ENCODE data around the gene DNAJC10. TPM values are rescaled to one million over a fixed set of nuclear protein-coding genes. Genes with fewer than 3 reads are reported as not detected.

DNAJC10 gene
- total RNA-seq, 1 experiment from 2014 or later, result 160 TPM

- H3K4me3 ChIP-seq, result no peak overlapping the region
- CTCF ChIA-PET, result no interaction called here
- intact Hi-C loops (cut with micrococcal nuclease; ENCODE audit: unreplicated experiment), result no loop called here
- no peaks in the 10 kb centered on the region for H3K79me2 ChIP-seq (ENCODE audit: low read depth)
- TF ChIP-seq, protein P1, sequence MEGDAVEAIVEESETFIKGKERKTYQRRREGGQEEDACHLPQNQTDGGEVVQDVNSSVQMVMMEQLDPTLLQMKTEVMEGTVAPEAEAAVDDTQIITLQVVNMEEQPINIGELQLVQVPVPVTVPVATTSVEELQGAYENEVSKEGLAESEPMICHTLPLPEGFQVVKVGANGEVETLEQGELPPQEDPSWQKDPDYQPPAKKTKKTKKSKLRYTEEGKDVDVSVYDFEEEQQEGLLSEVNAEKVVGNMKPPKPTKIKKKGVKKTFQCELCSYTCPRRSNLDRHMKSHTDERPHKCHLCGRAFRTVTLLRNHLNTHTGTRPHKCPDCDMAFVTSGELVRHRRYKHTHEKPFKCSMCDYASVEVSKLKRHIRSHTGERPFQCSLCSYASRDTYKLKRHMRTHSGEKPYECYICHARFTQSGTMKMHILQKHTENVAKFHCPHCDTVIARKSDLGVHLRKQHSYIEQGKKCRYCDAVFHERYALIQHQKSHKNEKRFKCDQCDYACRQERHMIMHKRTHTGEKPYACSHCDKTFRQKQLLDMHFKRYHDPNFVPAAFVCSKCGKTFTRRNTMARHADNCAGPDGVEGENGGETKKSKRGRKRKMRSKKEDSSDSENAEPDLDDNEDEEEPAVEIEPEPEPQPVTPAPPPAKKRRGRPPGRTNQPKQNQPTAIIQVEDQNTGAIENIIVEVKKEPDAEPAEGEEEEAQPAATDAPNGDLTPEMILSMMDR (conservative IDR thresholded peaks at IDR 0.05), result no peak
- no peak for TF ChIP-seq EZH2 (IDR thresholded peaks at IDR 0.05; ENCODE audit: low read depth)
- no peak overlapping the region for H3K4me2 ChIP-seq
- no peaks in the 10 kb centered on the region for H3K36me3 ChIP-seq (ENCODE audit: low read depth)
- H2AFZ ChIP-seq, result peak overlapping the region; percentile 23; the same call in 1 of the 2 replicates
- H3K27ac ChIP-seq, result no peak overlapping the region
- no peak for DNase-seq
- no peaks in the 10 kb centered on the region for H3K9me2 ChIP-seq (ENCODE audit: insufficient read depth)
- H3F3A ChIP-seq (ENCODE audit: insufficient read depth, low read depth), result no peaks in the 10 kb centered on the region
- H3K4me1 ChIP-seq (replicated peaks; ENCODE audit: insufficient read depth), result no peaks in the 10 kb centered on the region
- POLR2A ChIA-PET (ENCODE audit: unreplicated experiment), result no interaction called here
- H3K9me3 ChIP-seq (ENCODE audit: insufficient read depth, low read depth), result no peaks in the 10 kb centered on the region
- no peaks in the 10 kb centered on the region for H3K27me3 ChIP-seq (ENCODE audit: insufficient read depth, low read depth)
- H4K20me1 ChIP-seq (ENCODE audit: insufficient read depth), result no peaks in the 10 kb centered on the region
- BruUV-seq (replicated peaks), result no TSS peak
These were observed 102.9 kb downstream of the DNAJC10 start for GRCh38 chr2:182818925-182819324.

DNA sequence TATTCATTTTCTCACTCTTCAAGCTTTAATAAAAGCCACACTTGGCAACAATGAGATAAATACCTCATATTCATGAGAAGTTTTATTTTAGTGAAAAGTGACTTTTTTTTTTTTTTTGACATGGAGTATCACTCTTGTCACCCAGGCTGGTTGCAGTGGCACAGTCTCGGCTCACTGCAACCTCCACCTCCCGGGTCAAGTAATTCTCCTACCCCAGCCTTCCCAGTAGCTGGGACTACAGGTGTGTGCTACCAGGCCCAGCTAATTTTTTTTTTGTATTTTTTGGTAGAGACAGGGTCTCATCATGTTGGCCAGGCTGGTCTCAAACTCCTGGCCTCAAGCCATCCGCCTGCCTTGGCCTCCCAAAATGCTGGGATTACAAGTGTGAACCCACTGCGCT, 103.4 kb downstream of the DNAJC10 start:
- POLR2A ChIA-PET (ENCODE audit: unreplicated experiment), result no interaction called here
- no peak for DNase-seq
- Histone ChIP-seq H2AFZ (no peak overlapping the region), H3K79me2 (ENCODE audit: low read depth) (no peaks in the 10 kb centered on the region), H3F3A (ENCODE audit: insufficient read depth, low read depth) (no peaks in the 10 kb centered on the region), H4K20me1 (ENCODE audit: insufficient read depth) (no peaks in the 10 kb centered on the region), H3K36me3 (ENCODE audit: low read depth) (no peaks in the 10 kb centered on the region), H3K4me2 (no peak overlapping the region), H3K9me2 (ENCODE audit: insufficient read depth) (no peaks in the 10 kb centered on the region), H3K4me3 (no peak overlapping the region), H3K9me3 (ENCODE audit: insufficient read depth, low read depth) (no peaks in the 10 kb centered on the region), H3K27ac (no peak overlapping the region), H3K4me1 (replicated peaks; ENCODE audit: insufficient read depth) (no peaks in the 10 kb centered on the region), H3K27me3 (ENCODE audit: insufficient read depth, low read depth) (no peaks in the 10 kb centered on the region)
- TF ChIP-seq EZH2 (IDR thresholded peaks at IDR 0.05; ENCODE audit: low read depth), result no peak
- TF ChIP-seq, protein P1 (conservative IDR thresholded peaks at IDR 0.05), result no peak
- CTCF ChIA-PET, result no interaction called here
- intact Hi-C loops (cut with micrococcal nuclease; ENCODE audit: unreplicated experiment), result no loop called here
- no TSS peak for BruUV-seq (replicated peaks)

DNA sequence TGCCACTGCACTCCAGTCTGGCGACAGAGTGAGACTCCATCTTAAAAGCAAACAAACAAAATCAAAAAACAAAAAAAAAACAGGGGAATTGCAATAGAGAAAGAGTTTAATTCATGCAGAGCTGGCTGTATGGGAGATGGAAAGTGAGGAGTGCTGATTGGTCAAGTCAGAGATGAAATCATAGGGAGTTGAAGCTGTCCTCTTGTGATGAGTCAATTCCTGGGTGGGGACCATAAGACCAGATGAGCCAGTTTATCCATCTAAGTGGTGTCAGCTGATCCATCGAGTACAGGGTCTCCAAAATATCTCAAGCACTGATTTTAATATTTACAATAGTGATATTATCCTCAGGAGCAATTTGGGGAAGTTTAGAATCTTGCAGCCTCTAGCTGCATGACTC, 105.1 kb downstream of the DNAJC10 start:
- Histone ChIP-seq H2AFZ (no peak overlapping the region), H3K4me3 (no peak overlapping the region), H3K36me3 (ENCODE audit: low read depth) (no peaks in the 10 kb centered on the region), H3K79me2 (ENCODE audit: low read depth) (no peaks in the 10 kb centered on the region), H3K9me2 (ENCODE audit: insufficient read depth) (no peaks in the 10 kb centered on the region), H3K4me2 (no peak overlapping the region), H4K20me1 (ENCODE audit: insufficient read depth) (no peaks in the 10 kb centered on the region), H3K9me3 (ENCODE audit: insufficient read depth, low read depth) (no peaks in the 10 kb centered on the region), H3K4me1 (replicated peaks; ENCODE audit: insufficient read depth) (no peaks in the 10 kb centered on the region), H3K27me3 (ENCODE audit: insufficient read depth, low read depth) (no peaks in the 10 kb centered on the region), H3K27ac (no peak overlapping the region), H3F3A (ENCODE audit: insufficient read depth, low read depth) (no peaks in the 10 kb centered on the region)
- BruUV-seq (replicated peaks), result no TSS peak
- TF ChIP-seq, protein P1 (conservative IDR thresholded peaks at IDR 0.05), result no peak
- no peak for TF ChIP-seq EZH2 (IDR thresholded peaks at IDR 0.05; ENCODE audit: low read depth)
- DNase-seq, result no peak
- ChIA-PET CTCF (no interaction called here), POLR2A (ENCODE audit: unreplicated experiment) (no interaction called here)
- intact Hi-C loops (cut with micrococcal nuclease; ENCODE audit: unreplicated experiment), result no loop called here
